ENCODE measurements around the gene SNRK. TPM values are rescaled to one million over a fixed set of nuclear protein-coding genes. Genes with fewer than 3 reads are reported as not detected.
"Not testable (repeated sequence)": the region's sequence is repeated elsewhere in the genome, so short reads cannot be mapped to it uniquely, and the experiment has no call there.

Gene SNRK
- polyA plus RNA-seq, 1 donor = 39.6 TPM

- DNase-seq = no peak
These were observed 62.0 kb downstream of the SNRK start for GRCh38 chr3:43348350-43348749.

GRCh38 chr3:43348852-43349574 lies 62.7 kb downstream of the SNRK start:
- no peak for DNase-seq

- DNase-seq = no peak
These were observed 63.4 kb downstream of the SNRK start for GRCh38 chr3:43349716-43350115.

- no peak for DNase-seq
These were observed 67.1 kb downstream of the SNRK start for GRCh38 chr3:43353393-43353792.

GRCh38 chr3:43353923-43354670 lies 67.8 kb downstream of the SNRK start:
- DNase-seq = no peak

GRCh38 chr3:43356033-43356432 lies 69.7 kb downstream of the SNRK start:
- not testable (repeated sequence) for DNase-seq

GRCh38 chr3:43361077-43361476 lies 74.7 kb downstream of the SNRK start:
- no peak for DNase-seq

- no peak for DNase-seq
These were observed 75.8 kb downstream of the SNRK start for GRCh38 chr3:43362183-43362582.

GRCh38 chr3:43362961-43363360 lies 76.6 kb downstream of the SNRK start:
- DNase-seq = no peak

GRCh38 chr3:43363621-43364266 lies 77.4 kb downstream of the SNRK start:
- no peak for DNase-seq

- no peak for DNase-seq
These were observed 78.2 kb downstream of the SNRK start for GRCh38 chr3:43364494-43364893.

- DNase-seq = no peak
These were observed 78.6 kb downstream of the SNRK start for GRCh38 chr3:43364926-43365325.

GRCh38 chr3:43365601-43366305 lies 79.4 kb downstream of the SNRK start:
- DNase-seq = no peak

GRCh38 chr3:43366481-43366880 lies 80.1 kb downstream of the SNRK start:
- DNase-seq = no peak

- DNase-seq = no peak
These were observed 80.5 kb downstream of the SNRK start for GRCh38 chr3:43366885-43367284.

GRCh38 chr3:43369404-43370292 lies 83.3 kb downstream of the SNRK start:
- no peak for DNase-seq

- no peak for DNase-seq
These were observed 84.1 kb downstream of the SNRK start for GRCh38 chr3:43370293-43370980.

- DNase-seq = no peak
These were observed 85.2 kb downstream of the SNRK start for GRCh38 chr3:43371494-43371893.

GRCh38 chr3:43372007-43372740 lies 85.8 kb downstream of the SNRK start:
- DNase-seq = no peak

- DNase-seq = no peak
These were observed 86.6 kb downstream of the SNRK start for GRCh38 chr3:43372809-43373559.

All from hindlimb muscle (tissue), 1 donor.